HG02571 (cell line): Measurements from ENCODE around the gene POLR1B.
"Not testable (repeated sequence)": the region's sequence is repeated elsewhere in the genome, so short reads cannot be mapped to it uniquely, and the experiment has no call there.

Experiments
- ATAC-seq: cut with Tn5 transposase; IDR thresholded peaks from one replicate; pipeline ENCODE4 v1.9.1; 2021; ENCODE audit warnings: mild to moderate bottlenecking, moderate library complexity; ENCODE audit not compliant: unreplicated experiment

Gene POLR1B

DNA sequence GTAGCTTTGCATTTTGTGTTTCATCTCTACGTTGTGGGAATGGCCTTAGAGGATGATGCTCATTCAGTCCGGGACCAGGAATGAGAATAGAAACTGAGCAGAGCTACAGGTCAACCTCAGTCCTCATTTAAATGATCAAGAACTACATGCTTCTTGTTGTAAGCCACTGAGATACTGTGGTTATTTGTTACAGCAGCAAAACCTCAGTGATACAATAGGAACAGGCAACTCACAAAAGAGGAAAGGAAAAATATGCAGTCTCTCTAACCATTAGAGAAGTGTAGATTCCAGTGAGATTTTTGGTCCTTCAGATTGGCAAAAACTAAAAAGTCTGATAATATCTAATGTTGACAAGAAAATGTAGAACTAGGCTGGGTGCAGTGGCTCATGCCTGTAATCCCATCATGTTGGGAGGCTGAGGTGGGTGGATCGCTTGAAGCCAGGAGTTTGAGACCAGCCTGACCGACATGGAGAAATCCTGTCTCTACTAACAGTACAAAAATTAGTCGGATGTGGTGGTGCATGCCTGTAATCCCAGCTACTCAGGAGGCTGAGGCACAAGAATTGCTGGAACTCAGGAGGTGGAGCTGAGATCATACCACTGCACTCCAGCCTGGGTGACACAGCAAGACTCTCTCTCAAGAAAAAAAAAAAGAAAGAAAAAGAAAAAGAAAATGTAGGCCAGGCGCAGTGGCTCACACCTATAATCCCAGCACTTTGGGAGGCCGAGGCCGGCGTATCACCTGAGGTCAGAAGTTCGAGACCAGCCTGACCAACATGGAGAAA lies 55.5 kb downstream of the POLR1B start:
- no peak for ATAC-seq

- no peak for ATAC-seq
Measured at GRCh38 chr2:112600634-112601033, 58.4 kb downstream of the POLR1B start.

DNA sequence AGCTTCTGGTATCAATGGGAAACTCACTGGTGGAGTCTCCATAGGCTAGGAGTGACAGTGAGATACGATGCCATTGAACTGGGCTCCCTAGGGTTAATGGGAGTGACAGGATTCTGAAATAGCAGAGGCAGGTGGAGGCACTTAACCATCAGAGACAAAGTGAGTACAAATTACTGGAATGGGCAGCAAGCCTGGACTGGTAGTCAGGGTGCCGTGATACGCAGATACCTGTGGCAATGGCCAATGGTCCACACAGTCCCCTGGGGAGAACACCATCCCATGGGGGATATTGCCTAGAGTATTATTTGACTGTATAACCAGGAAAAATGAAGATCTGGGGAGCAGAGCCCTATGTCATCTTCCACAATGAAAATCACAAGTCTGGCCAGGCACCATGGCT lies 59.5 kb downstream of the POLR1B start:
- no peak for ATAC-seq

GRCh38 chr2:112602917-112603316 lies 60.7 kb downstream of the POLR1B start:
- ATAC-seq, result no peak

- ATAC-seq, result no peak
Measured at GRCh38 chr2:112603731-112604130, 61.5 kb downstream of the POLR1B start.

DNA sequence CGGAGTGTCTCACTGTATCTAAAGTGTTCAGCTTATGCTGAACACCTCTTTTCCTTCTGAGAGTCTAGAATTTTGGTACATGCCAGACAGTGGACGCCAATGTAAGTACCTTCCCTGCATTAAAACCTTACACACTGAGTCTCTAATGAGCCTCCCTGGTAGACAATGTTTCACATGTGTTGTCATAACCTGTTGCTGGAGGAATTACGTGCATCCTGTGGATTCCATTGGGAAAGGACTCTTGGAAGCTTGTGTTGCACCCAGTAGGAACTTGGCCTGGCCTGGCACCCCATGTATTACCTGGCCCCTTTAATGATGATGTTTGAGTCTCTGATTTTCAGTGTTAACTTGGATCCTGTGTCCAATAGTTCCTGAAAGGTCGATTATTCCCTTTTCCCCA lies 62.7 kb downstream of the POLR1B start:
- no peak for ATAC-seq

DNA sequence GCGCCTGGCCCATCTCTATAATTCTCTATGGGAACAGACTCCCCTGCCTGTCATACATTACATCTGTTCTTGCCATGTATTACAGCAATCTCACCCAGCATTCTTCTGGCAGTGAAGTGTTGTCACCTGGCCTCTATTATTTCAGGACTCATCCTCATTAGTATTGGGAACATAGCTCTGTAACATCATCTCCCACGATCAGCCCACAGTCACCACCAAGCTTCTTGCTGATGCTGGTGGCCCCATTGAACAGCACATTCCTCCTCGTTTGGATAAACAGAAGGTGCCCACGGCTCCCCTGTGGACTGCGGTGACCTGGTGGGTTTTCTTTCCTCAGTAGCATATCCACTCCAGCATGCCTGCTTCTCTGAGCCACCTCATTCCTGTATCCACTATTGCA lies 63.7 kb downstream of the POLR1B start:
- ATAC-seq, result no peak

DNA sequence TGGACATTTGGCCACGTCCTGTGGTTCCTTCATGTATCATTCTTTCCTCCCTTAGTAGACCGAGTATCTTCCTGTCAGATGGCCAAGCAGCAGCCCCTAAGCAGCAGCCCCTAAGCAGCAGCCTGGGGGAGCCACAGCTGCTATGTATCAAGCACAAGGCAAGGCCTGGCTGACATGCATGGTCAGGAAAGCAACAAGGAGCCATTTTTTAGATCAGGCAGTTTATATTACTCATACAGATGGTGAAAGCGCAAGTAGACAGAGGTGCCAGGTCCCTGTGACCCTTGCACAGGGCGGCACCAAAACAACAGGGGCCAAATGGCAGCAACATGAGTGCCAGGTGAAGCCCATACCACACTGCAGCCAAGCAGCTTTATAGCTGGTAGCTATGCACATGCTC lies 64.3 kb downstream of the POLR1B start:
- ATAC-seq, result no peak

DNA sequence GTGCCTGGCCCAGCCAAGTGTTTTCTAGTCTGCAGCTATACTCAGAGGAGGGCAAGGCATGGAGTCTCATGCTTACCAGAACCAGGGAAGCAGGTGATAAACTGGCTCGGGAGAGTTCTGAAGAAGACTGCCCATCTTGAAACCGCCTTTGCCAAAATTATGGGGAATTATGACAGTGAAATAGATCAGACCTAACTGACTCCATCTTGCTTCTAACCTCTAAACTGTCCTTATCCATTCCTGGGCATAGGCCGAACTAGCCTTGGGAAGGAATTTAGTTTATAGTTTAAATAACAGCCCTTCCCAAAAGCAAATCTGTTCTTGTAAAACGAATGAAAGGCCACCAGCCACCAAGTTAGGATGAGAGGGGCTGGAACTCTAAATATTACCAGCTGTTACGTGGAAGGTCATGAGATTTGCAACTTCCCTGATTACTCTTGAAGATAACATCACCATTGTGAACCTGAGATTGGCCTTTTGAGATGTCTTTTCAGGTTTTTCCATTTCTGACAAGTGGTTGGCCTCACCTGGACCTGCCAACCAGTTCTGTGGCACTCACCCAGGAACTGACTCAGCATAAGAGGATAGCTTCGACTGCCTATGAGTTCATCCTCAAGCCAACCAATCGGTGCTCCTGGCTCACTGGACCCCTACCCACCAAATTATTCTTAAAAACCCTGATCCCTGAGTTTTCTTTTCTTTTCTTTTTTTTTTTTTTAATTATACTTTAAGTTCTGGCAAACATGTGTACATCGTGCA lies 65.6 kb downstream of the POLR1B start:
- no peak for ATAC-seq

- not testable (repeated sequence) for ATAC-seq
Measured at GRCh38 chr2:112609320-112609719, 67.1 kb downstream of the POLR1B start.

GRCh38 chr2:112612283-112612682 lies 70.0 kb downstream of the POLR1B start:
- not testable (repeated sequence) for ATAC-seq

- no peak for ATAC-seq
Measured at GRCh38 chr2:112614201-112614840, 72.1 kb downstream of the POLR1B start.

- no peak for ATAC-seq
Measured at GRCh38 chr2:112615051-112615450, 72.8 kb downstream of the POLR1B start.

- not testable (repeated sequence) for ATAC-seq
Measured at GRCh38 chr2:112615798-112616197, 73.5 kb downstream of the POLR1B start.

GRCh38 chr2:112618383-112618782 lies 76.1 kb downstream of the POLR1B start:
- no peak for ATAC-seq

GRCh38 chr2:112621790-112622527 lies 79.7 kb downstream of the POLR1B start:
- no peak for ATAC-seq

DNA sequence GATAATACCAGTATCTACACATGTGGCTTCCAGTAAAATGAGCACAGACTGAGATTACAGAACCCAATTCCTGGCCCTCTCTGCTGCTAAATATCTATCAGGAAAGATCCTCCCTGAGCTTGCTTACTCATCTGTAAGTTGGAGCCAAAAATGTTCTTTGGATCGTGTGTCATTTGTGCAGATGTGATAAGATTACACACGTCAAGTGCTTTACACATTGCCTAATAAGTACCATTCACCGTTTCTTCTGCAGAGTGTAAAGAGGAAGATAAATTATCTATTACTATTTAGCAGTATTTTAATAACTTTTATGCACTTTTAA lies 80.2 kb downstream of the POLR1B start:
- ATAC-seq, result no peak

DNA sequence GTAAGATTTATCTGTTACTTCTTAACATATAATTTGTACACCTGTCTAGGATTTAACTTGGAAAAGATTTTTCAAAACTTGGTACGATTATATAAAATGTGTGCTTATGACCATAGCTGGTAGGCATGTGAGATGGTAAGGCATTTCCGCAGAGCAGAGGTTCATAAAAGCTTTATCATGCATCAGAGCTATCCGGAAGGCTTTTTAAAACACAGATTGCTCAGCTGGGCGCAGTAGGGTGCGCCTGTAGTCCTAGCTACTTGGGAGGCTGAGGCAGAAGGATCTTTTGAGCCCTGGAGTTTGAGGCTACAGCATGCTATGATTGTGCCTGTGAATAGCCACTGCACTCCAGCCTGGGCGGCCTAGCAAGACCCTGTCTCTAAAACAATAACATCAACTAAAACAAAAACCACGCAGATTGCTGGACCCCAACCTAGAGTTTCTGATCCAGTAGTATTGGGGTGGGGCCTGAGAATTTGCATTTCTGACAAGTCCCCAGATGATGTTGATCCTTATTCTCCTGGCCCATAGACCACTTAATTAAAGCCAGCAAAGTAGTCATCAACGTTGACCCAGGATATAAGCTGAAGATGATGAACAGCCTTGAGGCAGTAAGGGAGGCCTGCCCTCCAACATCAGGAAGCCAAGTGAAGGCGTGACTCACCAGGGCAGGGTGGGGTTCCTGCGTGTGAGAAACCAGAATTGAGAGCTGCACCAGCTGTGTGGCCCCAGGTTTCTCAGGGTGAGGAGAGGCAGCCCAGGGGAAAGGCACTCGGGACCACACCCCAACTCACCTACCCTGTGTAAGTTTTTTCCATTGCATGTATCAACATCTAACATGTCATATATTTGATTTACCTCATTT lies 81.9 kb downstream of the POLR1B start:
- no peak for ATAC-seq

GRCh38 chr2:112625474-112626114 lies 83.3 kb downstream of the POLR1B start:
- ATAC-seq, result no peak

GRCh38 chr2:112626604-112627059 lies 84.4 kb downstream of the POLR1B start:
- no peak for ATAC-seq
